Ecto neural progenitor cell (in vitro differentiated cells): ENCODE results near the gene TAAR1.
A peak's percentile ranks its signal among the peaks of the same experiment; 100 is the strongest.
"Not testable (repeated sequence)": the region's sequence is repeated elsewhere in the genome, so short reads cannot be mapped to it uniquely, and the experiment has no call there.

Experiments
- DNase-seq: peaks from one replicate; pipeline ENCODE4 v3.0.0-alpha.2; 2018; ENCODE audit warnings: low spot score

The TAAR1 gene

GRCh38 chr6:132661906-132662305 is 2.9 kb upstream of the TAAR1 start:
- no peak for DNase-seq

- DNase-seq: no peak
Observed at GRCh38 chr6:132651062-132651461, 7.9 kb downstream of the TAAR1 start.

- no peak for DNase-seq
Observed at GRCh38 chr6:132650429-132650828, 8.6 kb downstream of the TAAR1 start.

DNA sequence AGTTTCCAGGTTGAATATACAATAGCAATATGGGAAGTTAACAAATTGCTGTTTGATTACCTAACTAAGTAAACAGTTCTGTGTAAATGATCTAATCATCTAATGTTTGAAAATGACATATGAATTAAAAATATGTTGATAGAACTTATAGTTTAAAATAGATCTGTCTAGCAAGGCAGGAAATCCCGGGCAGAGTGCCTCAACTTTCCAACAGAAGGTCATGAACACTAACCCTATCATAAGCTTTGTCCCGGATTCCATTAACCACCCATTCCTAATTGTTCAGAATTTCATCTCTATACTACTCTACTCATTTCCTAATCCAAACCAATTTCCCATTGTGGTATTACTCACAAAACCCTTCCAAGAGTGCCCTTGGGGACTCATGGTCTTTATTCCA is 10.2 kb downstream of the TAAR1 start:
- DNase-seq: no peak

GRCh38 chr6:132648356-132648755 is 10.6 kb downstream of the TAAR1 start:
- DNase-seq: no peak

GRCh38 chr6:132643547-132643946 is 15.4 kb downstream of the TAAR1 start:
- DNase-seq: no peak

DNA sequence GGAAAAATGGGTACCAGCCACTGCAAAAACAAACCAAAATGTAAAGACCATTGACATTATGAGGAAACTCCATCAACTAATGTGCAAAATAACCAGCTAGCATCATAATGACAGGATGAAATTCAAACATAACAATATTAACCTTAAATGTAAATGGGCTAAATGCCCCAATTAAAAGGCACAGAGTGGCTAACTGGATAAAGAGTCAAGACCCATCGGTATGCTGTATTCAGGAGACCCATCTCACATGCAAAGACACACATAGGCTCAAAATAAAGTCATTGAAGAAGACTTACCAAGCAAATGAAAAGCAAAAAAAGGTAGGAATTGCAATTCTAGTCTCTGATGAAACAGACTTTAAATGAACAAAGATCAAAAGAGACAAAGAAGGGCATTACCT is 21.8 kb downstream of the TAAR1 start:
- not testable (repeated sequence) for DNase-seq

GRCh38 chr6:132635906-132636305 is 23.1 kb downstream of the TAAR1 start:
- not testable (repeated sequence) for DNase-seq

DNA sequence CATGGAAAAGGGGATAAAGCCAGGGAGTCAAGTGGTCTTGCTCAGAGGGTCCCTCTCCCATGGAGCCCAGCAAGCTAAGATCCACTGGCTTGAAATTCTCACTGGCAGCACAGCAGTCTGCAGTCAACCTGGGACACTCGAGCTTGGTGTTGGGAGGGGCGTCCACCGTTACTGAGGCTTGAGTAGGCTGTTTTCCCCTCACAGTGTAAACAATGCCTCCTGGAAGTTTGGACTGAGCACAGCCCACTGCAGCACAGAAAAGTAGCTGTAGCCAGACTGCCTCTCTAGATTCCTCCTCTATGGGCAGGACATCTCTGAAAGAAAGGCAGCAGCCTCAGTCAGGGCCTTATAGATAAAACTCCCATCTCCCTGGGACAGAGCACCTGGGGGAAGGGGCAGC is 23.7 kb downstream of the TAAR1 start:
- not testable (repeated sequence) for DNase-seq

- DNase-seq: no peak
Observed at GRCh38 chr6:132634796-132635195, 24.2 kb downstream of the TAAR1 start.

GRCh38 chr6:132633362-132633761 is 25.6 kb downstream of the TAAR1 start:
- no peak for DNase-seq

- no peak for DNase-seq
Observed at GRCh38 chr6:132624175-132624574, 34.8 kb downstream of the TAAR1 start, which contains the start of gene TAAR2. TSS of gene TAAR2 (minus strand) at chr6:132624275. CDS start at chr6:132624275, 0 bp downstream.

DNA sequence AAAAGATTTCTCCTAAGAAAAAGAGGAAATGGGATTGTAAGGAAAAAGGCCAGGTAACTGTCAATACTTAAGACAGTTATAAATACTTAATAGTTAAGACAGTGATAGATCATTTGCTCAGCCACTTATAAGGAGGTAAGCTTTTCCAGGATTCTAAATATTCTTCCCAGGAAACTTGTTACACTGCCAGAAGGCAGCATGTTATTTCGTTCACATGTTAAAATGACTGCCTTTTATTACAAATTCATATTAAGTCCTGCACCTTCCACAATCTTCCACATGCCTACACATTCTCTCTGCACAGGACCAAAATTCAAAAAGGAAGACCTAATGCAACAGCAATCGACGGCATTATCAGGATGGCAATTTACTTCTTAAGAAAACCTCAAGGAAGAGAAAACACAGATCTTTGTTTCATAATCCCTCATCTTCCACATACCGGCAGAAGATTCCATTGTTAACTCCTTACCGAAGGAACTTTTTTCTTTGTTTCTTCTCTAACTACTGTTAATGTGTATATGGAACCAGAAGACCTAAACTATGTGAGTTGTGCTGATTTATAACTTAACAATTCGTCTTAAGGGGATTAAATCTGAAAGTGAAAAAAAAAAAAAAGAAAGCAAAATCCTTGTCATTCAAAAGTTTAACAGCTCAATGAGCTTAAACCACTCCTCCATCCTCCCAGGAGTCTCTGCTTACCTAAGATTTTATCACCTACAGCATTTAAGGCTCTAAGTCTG is 35.7 kb downstream of the TAAR1 start:
- no peak for DNase-seq

DNA sequence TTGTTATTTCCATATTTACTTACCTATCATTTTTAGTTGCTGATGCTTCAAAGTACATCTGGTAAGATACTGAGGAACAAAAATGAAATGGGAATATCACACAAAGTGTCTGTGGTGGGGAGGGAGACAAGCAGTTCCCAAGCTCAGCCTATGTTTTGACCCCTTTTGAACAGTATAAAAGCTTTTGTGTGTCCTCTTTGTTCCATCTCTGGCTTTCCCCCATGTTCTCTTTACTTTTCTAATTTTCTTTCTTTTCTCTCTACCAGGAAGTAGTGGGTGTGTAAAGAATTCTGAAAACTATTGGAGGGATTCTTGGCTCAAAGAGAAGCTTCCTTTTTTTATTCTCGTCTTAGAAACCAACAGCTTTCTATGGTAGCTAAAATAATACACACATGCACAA is 42.3 kb downstream of the TAAR1 start:
- DNase-seq: no peak

DNA sequence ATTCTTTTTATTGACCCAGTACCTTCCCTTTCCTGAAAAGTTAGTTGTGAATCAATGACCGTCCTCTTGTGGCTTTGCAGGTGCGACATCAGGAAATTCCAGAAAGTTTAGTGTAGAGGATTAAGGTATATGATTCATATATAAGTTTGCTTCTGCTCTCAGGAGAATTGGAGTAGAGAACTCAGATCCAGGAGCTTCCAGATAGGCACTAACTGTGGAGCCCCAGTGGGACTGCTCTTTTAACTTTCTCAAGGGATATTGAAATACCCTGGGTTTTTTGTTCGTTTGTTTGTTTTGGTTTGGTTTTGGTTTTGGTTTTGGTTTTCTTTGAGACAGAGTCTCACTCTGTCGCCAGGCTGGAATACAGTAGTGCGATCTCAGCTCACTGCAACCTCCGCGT is 44.4 kb downstream of the TAAR1 start:
- no peak for DNase-seq

GRCh38 chr6:132612449-132613108 is 46.4 kb downstream of the TAAR1 start:
- no peak for DNase-seq

GRCh38 chr6:132611616-132612015 is 47.4 kb downstream of the TAAR1 start:
- DNase-seq: no peak

DNA sequence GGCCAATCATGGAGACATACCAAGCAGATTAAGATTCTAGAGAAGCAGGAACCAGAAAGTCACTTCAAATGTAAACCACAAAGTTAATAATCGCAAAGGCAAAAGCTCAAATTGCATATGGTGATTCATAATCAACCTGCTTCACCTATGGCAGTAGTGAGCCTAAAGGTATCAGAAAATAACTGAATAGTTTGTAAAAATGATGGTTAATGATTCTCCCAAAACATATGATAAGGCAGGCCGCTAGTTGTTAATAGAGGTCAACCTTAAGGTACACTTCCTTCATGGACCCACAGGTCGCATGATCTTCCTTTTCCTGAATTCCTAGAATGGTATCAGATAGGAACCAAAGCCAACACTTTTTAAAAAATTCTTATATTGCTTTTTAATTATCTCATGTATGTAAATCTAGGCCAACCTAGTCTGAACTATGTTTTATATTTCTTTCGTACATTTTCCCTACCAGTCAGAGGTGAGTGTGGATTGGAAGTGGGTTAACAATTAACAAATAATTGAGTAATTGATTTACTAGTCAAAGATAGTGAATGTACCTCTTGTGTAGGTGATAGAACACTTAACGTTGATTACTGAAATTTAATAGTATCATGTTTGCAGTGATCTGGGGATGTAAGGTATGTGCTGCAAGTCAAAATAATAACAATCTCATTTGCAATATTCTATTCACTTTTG is 51.3 kb downstream of the TAAR1 start:
- no peak for DNase-seq

- no peak for DNase-seq
Observed at GRCh38 chr6:132604635-132605152, 54.3 kb downstream of the TAAR1 start.

GRCh38 chr6:132600900-132601299 is 58.1 kb downstream of the TAAR1 start:
- not testable (repeated sequence) for DNase-seq

DNA sequence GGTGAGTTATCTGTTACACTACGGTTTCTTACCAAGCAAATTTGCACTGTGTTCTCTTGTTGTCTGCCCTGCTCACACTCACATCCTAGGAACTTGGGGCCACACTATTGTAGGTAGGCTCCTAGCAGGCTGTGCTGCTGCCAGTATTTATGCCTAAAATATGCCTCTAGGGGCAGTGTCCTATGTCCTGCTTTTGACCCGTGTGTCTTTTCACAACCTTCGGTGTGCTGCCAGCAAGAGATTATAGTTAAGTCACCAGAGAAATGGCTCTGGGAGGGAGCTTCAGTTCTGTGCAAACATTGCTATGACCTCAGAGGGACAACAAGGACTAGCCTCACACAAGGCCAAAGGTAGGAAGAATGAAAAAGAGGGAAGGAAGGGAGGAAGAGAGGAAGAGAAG is 60.5 kb downstream of the TAAR1 start:
- DNase-seq: peak; percentile 47

DNA sequence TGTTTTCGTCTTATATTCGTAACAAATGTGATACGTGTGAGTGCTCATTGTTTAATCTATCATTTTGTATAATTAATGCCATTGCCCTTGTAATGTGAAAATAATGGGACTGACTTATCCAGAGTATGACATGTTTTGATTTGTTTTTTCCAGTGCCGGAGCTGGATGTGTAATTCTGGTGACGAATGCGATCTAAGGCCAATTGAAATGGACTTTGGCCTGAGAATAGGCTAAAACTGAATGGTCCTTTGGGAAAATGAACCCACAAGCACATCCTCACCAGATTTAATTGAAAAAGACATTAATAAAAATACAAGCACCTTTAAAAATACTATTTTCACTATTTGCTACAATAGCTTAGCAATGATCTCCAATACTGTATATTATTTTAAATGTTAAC is 62.8 kb downstream of the TAAR1 start:
- no peak for DNase-seq
